Lower lobe of right lung (tissue), 2 donors: ENCODE results near the gene KRT83. TPM values are rescaled to one million over a fixed set of nuclear protein-coding genes. Genes with fewer than 3 reads are reported as not detected.
A peak's percentile ranks its signal among the peaks of the same experiment; 100 is the strongest.

Experiments
- ATAC-seq, 2 donors: fragments of 200-7000 bp; cut with Tn5 transposase; one replicate each; pipeline ENCODE4 v1.9.1; 2020 to 2022; ENCODE audit warnings: mild to moderate bottlenecking in 2 of 2, moderate library complexity in 2 of 2
- DNase-seq: peaks from one replicate; pipeline ENCODE4 v3.0.0-alpha.2; 2020
- H3K27ac ChIP-seq: fragments of 200-600 bp; one replicate; pipeline ENCODE4 v1.8.0; 2022
- H3K27me3 ChIP-seq: fragments of 200-600 bp; one replicate; pipeline ENCODE4 v1.8.0; 2022; ENCODE audit warnings: low read depth
- H3K36me3 ChIP-seq: fragments of 200-600 bp; one replicate; pipeline ENCODE4 v1.8.0; 2022; ENCODE audit warnings: mild to moderate bottlenecking
- H3K4me1 ChIP-seq: fragments of 200-600 bp; one replicate; pipeline ENCODE4 v1.8.0; 2022
- H3K4me3 ChIP-seq: fragments of 200-600 bp; one replicate; pipeline ENCODE4 v1.8.0; 2022; ENCODE audit warnings: mild to moderate bottlenecking
- H3K9me3 ChIP-seq: fragments of 200-600 bp; one replicate; pipeline ENCODE4 v1.8.0; 2022
- intact Hi-C: fragments of 100-400 bp; cut with DNase I; formaldehyde crosslinking; loops from one replicate; pipeline ENCODE4 v1.11.0; 2022
- total RNA-seq: library from RNA; stranded (reverse); fragmentation: NEBNext Ultra II Directional; extraction: Animal tissue kit (Norgen Biotek cat#: 25700); gene quantifications from one replicate; pipeline ENCODE4 v1.2.1, GENCODE V29; 2021
- TF ChIP-seq, protein P1 (sequence below): fragments of 200-600 bp; IDR thresholded peaks from one replicate; pipeline ENCODE4 v1.8.0; 2022; ENCODE audit warnings: antibody characterized with exemption, mild to moderate bottlenecking
- donor health status: DM: no; HTN: yes; CAD: no; lungs with severe emphysema.

The KRT83 gene
- total RNA-seq, 1 donor from 2014 or later = not detected

- intact Hi-C loops = no loop called here
- Histone ChIP-seq H3K4me1 (peaks cover 7% of the 10 kb centered on the region), H3K36me3 (no peaks in the 10 kb centered on the region), H3K27ac (no peak overlapping the region), H3K27me3 (peaks cover 15% of the 10 kb centered on the region), H3K4me3 (no peak overlapping the region), H3K9me3 (no peaks in the 10 kb centered on the region)
- TF ChIP-seq, protein P1, sequence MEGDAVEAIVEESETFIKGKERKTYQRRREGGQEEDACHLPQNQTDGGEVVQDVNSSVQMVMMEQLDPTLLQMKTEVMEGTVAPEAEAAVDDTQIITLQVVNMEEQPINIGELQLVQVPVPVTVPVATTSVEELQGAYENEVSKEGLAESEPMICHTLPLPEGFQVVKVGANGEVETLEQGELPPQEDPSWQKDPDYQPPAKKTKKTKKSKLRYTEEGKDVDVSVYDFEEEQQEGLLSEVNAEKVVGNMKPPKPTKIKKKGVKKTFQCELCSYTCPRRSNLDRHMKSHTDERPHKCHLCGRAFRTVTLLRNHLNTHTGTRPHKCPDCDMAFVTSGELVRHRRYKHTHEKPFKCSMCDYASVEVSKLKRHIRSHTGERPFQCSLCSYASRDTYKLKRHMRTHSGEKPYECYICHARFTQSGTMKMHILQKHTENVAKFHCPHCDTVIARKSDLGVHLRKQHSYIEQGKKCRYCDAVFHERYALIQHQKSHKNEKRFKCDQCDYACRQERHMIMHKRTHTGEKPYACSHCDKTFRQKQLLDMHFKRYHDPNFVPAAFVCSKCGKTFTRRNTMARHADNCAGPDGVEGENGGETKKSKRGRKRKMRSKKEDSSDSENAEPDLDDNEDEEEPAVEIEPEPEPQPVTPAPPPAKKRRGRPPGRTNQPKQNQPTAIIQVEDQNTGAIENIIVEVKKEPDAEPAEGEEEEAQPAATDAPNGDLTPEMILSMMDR = no peak
- no peak for DNase-seq
- no peak for ATAC-seq
Measured at GRCh38 chr12:52352951-52353350, 31.8 kb upstream of the KRT83 start.

DNA sequence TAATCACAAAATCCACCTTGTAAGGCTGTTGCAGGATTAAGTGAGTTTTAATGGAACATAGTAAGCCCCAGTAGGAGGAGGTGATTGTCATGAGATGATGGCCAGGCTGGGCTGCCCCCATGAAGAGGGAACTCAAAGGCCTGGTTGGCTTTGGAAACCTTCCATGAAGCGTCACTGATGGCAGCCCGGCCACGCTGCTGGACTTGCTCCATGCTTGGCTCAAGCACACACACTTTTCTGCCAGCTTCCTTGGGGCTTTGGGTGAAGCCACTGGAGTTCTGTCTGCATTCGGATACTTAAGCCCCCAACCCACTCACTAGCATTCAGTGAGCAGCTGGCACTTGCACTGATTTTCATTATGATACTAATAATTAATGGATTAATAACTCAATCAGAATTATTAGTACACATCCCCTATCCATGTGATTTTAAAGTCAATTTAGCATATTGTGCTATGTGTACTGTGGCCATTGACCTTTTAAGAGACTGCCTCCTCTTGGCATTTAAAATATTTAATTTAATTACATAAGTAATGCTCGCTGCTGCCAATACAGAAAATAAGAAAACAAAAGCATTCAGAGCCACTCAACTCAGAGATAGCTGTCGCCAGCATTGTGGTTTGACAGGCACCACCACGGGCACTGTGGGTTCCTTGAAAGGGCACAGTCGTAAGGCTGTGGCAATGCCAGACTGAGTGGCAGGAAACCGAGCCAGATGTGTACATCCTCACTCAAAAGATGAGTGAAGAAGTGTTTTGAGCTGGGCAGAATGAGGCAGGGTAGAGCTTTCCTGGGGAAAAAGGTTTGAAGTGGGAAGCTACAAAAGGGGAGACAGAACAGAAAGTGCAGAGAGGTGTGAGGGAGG is 30.2 kb upstream of the KRT83 start:
- intact Hi-C loops = no loop called here
- H3K36me3 ChIP-seq = no peaks in the 10 kb centered on the region
- TF ChIP-seq, protein P1 = no peak
- H3K4me3 ChIP-seq = no peak overlapping the region
- DNase-seq (no peak), ATAC-seq (peak; percentile 45 to 68)
- no peaks in the 10 kb centered on the region for H3K9me3 ChIP-seq
- H3K27me3 ChIP-seq = peaks cover 10% of the 10 kb centered on the region
- peaks cover 7% of the 10 kb centered on the region for H3K4me1 ChIP-seq
- H3K27ac ChIP-seq = no peak overlapping the region

GRCh38 chr12:52350786-52351185 is 29.6 kb upstream of the KRT83 start:
- H3K27ac ChIP-seq = no peak overlapping the region
- no peaks in the 10 kb centered on the region for H3K9me3 ChIP-seq
- intact Hi-C loops = no loop called here
- H3K4me3 ChIP-seq = no peak overlapping the region
- no peak for DNase-seq
- H3K36me3 ChIP-seq = no peaks in the 10 kb centered on the region
- peaks cover 4% of the 10 kb centered on the region for H3K27me3 ChIP-seq
- TF ChIP-seq, protein P1 = no peak
- no peak for ATAC-seq
- H3K4me1 ChIP-seq = peaks cover 12% of the 10 kb centered on the region

DNA sequence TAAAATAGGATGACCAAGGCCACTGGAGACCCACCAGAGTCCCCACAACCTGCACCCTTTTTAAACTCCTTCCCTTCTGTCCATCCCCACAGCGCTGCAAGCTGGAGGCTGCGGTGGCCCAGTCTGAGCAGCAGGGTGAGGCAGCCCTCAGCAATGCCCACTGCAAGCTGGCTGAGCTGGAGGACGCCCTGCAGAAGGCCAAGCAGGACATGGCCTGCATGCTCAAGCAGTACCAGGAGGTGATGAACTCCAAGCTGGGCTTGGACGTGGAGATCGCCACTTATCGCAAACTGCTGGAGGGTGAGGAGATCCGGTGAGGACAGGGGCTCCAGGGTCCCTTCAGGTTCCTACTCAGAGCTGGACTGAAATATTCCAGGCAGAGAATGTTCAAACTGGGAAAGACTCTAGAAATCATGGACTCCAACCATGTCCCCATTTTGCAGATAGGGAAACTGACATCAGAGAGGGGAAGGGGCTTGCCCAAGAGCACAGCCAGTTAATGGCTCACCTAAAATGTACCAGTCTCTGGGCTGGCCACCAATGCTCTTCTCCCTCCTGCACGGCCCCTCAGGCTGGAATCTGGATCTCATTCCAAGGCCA is 28.9 kb upstream of the KRT83 start:
- intact Hi-C loops = no loop called here
- Histone ChIP-seq H3K27me3 (no peaks in the 10 kb centered on the region), H3K9me3 (no peaks in the 10 kb centered on the region), H3K27ac (no peak overlapping the region), H3K4me3 (no peak overlapping the region), H3K36me3 (no peaks in the 10 kb centered on the region), H3K4me1 (peaks cover 14% of the 10 kb centered on the region)
- DNase-seq (no peak), ATAC-seq (no peak)
- TF ChIP-seq, protein P1 = no peak

- Histone ChIP-seq H3K27me3 (no peaks in the 10 kb centered on the region), H3K27ac (no peak overlapping the region), H3K4me1 (peaks cover 14% of the 10 kb centered on the region), H3K9me3 (no peaks in the 10 kb centered on the region), H3K36me3 (no peaks in the 10 kb centered on the region), H3K4me3 (no peak overlapping the region)
- TF ChIP-seq, protein P1 = no peak
- ATAC-seq (no peak), DNase-seq (no peak)
- intact Hi-C loops = no loop called here
Measured at GRCh38 chr12:52349196-52349595, 28.0 kb upstream of the KRT83 start.
